Measurements from ENCODE around the gene ATM.

The ATM gene

GRCh38 chr11:108224911-108225786, 2.3 kb downstream of the ATM start:
- Histone ChIP-seq H3K79me2 (ENCODE audit: low read length) (peaks cover 71% of the 10 kb centered on the region), H3K36me3 (replicated peaks; ENCODE audit: low read depth, low read length) (peaks cover 25% of the 10 kb centered on the region), H4K20me1 (ENCODE audit: insufficient read depth, low read length) (peaks cover 28% of the 10 kb centered on the region), H3K4me2 (ENCODE audit: low read length) (peak overlapping the region; percentile 99), H3K4me1 (ENCODE audit: low read length) (peaks cover 31% of the 10 kb centered on the region), H3K9ac (ENCODE audit: low read length) (peak overlapping the region; percentile 100), H3K27ac (ENCODE audit: low read length) (peak overlapping the region; percentile 99), H2AFZ (ENCODE audit: low read depth, low read length) (no peak overlapping the region), H3K4me3 (ENCODE audit: low read length) (peak overlapping the region; percentile 96), H3K27me3 (ENCODE audit: low read depth, low read length) (no peaks in the 10 kb centered on the region), H3K9me3 (ENCODE audit: insufficient read depth, low read length) (no peaks in the 10 kb centered on the region)
- TF ChIP-seq EZH2phosphoT487 (IDR thresholded peaks at IDR 0.05; ENCODE audit: low read depth) (no peak), CTCF (IDR thresholded peaks at IDR 0.05; ENCODE audit: low read depth, low read length) (no peak)

GRCh38 chr11:108226036-108226435, 3.2 kb downstream of the ATM start:
- Histone ChIP-seq H2AFZ (ENCODE audit: low read depth, low read length) (no peak overlapping the region), H3K36me3 (replicated peaks; ENCODE audit: low read depth, low read length) (peaks cover 23% of the 10 kb centered on the region), H3K27ac (ENCODE audit: low read length) (no peak overlapping the region), H4K20me1 (ENCODE audit: insufficient read depth, low read length) (peaks cover 19% of the 10 kb centered on the region), H3K4me2 (ENCODE audit: low read length) (peak overlapping the region; percentile 99; the same call in 1 of the 2 replicates), H3K4me3 (ENCODE audit: low read length) (peak overlapping the region; percentile 96; the same call in 1 of the 2 replicates), H3K4me1 (ENCODE audit: low read length) (peaks cover 22% of the 10 kb centered on the region), H3K79me2 (ENCODE audit: low read length) (peaks cover 62% of the 10 kb centered on the region), H3K9ac (ENCODE audit: low read length) (no peak overlapping the region), H3K9me3 (ENCODE audit: insufficient read depth, low read length) (no peaks in the 10 kb centered on the region), H3K27me3 (ENCODE audit: low read depth, low read length) (no peaks in the 10 kb centered on the region)
- TF ChIP-seq CTCF (IDR thresholded peaks at IDR 0.05; ENCODE audit: low read depth, low read length) (no peak), EZH2phosphoT487 (IDR thresholded peaks at IDR 0.05; ENCODE audit: low read depth) (no peak)

GRCh38 chr11:108228251-108228650, 5.4 kb downstream of the ATM start:
- no peak overlapping the region for H3K27ac ChIP-seq (ENCODE audit: low read length)
- no peaks in the 10 kb centered on the region for H3K9me3 ChIP-seq (ENCODE audit: insufficient read depth, low read length)
- no peak overlapping the region for H3K4me3 ChIP-seq (ENCODE audit: low read length)
- H3K27me3 ChIP-seq (ENCODE audit: low read depth, low read length): no peaks in the 10 kb centered on the region
- H3K9ac ChIP-seq (ENCODE audit: low read length): no peak overlapping the region
- H3K4me2 ChIP-seq (ENCODE audit: low read length): no peak overlapping the region
- no peak overlapping the region for H2AFZ ChIP-seq (ENCODE audit: low read depth, low read length)
- H3K4me1 ChIP-seq (ENCODE audit: low read length): peaks cover 21% of the 10 kb centered on the region
- peaks cover 12% of the 10 kb centered on the region for H4K20me1 ChIP-seq (ENCODE audit: insufficient read depth, low read length)
- peaks cover 26% of the 10 kb centered on the region for H3K36me3 ChIP-seq (replicated peaks; ENCODE audit: low read depth, low read length)
- TF ChIP-seq CTCF (IDR thresholded peaks at IDR 0.05; ENCODE audit: low read depth, low read length) (no peak), EZH2phosphoT487 (IDR thresholded peaks at IDR 0.05; ENCODE audit: low read depth) (no peak)
- peaks cover 46% of the 10 kb centered on the region for H3K79me2 ChIP-seq (ENCODE audit: low read length)

- H3K4me1 ChIP-seq (ENCODE audit: low read length): peaks cover 18% of the 10 kb centered on the region
- no peak overlapping the region for H3K4me3 ChIP-seq (ENCODE audit: low read length)
- no peaks in the 10 kb centered on the region for H3K27me3 ChIP-seq (ENCODE audit: low read depth, low read length)
- TF ChIP-seq CTCF (IDR thresholded peaks at IDR 0.05; ENCODE audit: low read depth, low read length) (no peak), EZH2phosphoT487 (IDR thresholded peaks at IDR 0.05; ENCODE audit: low read depth) (no peak)
- H3K9me3 ChIP-seq (ENCODE audit: insufficient read depth, low read length): no peaks in the 10 kb centered on the region
- H2AFZ ChIP-seq (ENCODE audit: low read depth, low read length): no peak overlapping the region
- no peak overlapping the region for H3K4me2 ChIP-seq (ENCODE audit: low read length)
- H4K20me1 ChIP-seq (ENCODE audit: insufficient read depth, low read length): peaks cover 4% of the 10 kb centered on the region; the same call in 1 of the 2 replicates
- H3K79me2 ChIP-seq (ENCODE audit: low read length): no peaks in the 10 kb centered on the region
- no peak overlapping the region for H3K27ac ChIP-seq (ENCODE audit: low read length)
- no peak overlapping the region for H3K9ac ChIP-seq (ENCODE audit: low read length)
- peaks cover 32% of the 10 kb centered on the region for H3K36me3 ChIP-seq (replicated peaks; ENCODE audit: low read depth, low read length)
Observed at GRCh38 chr11:108233277-108233945, 10.5 kb downstream of the ATM start.

All from OCI-LY3 (cell line).